Vagina (tissue), 2 donors: Measurements from ENCODE around the gene ERMP1. TPM values are rescaled to one million over a fixed set of nuclear protein-coding genes. Genes with fewer than 3 reads are reported as not detected.

Source experiments
- DNase-seq, 2 donors: peaks; one replicate each; pipeline ENCODE4 v3.0.0-alpha.2; 2017; ENCODE audit errors: extremely low spot score in 2 of 2
- H3K27ac ChIP-seq: fragments of 200-600 bp; sonication (generic); one replicate; pipeline ENCODE4 v1.5.1; 2019
- H3K27me3 ChIP-seq: fragments of 200-600 bp; sonication (generic); one replicate; pipeline ENCODE4 v1.5.1; 2019
- H3K36me3 ChIP-seq, 2 donors: fragments of 200-600 bp; sonication (generic); one replicate each; pipeline ENCODE4 v1.5.1; 2017 to 2019
- H3K4me1 ChIP-seq: fragments of 200-600 bp; sonication (generic); one replicate; pipeline ENCODE4 v1.5.1; 2019
- H3K4me3 ChIP-seq, 2 donors: fragments of 200-600 bp; sonication (generic); 1 replicate in 1 of 2; 2 replicates in 1 of 2; pipeline ENCODE4 v1.5.1; 2016 to 2019
- H3K9me3 ChIP-seq: fragments of 200-600 bp; sonication (generic); one replicate; pipeline ENCODE4 v1.5.1; 2019
- CTCF ChIP-seq, 3 experiments: fragments of 450-650 bp in 2 of 3; fragments of 200-600 bp in 1 of 3; sonication (generic) in 1 of 3; IDR thresholded peaks; one replicate each; pipeline ENCODE4 v1.5.1; 2017 to 2019; ENCODE audit warnings: antibody characterized with exemption in 3 of 3, mild to moderate bottlenecking in 2 of 3, moderate library complexity in 2 of 3
- POLR2A ChIP-seq, 2 donors: fragments of 450-650 bp; IDR thresholded peaks; one replicate each; pipeline ENCODE4 v1.6.1; 2017; ENCODE audit warnings: antibody characterized with exemption in 2 of 2, mild to moderate bottlenecking in 2 of 2, moderate library complexity in 2 of 2
- POLR2AphosphoS5 ChIP-seq, 2 donors: sonication (generic); formaldehyde crosslinking; IDR thresholded peaks; one replicate each; pipeline ENCODE4 v1.9.0; 2017; ENCODE audit warnings: antibody characterized with exemption in 2 of 2, mild to moderate bottlenecking in 2 of 2, low read depth in 1 of 2; ENCODE audit not compliant: insufficient read depth in 1 of 2
- intact Hi-C: fragments of 100-400 bp; cut with DNase I; formaldehyde crosslinking; loops from one replicate; pipeline ENCODE4 v1.15.1; 2023
- total RNA-seq: library from RNA; depleted of rRNA; stranded (reverse); fragments of >200 nt; gene quantifications from one replicate; pipeline ENCODE4 v1.2.3, GENCODE V29; 2016

The ERMP1 gene
- total RNA-seq, 1 donor from 2014 or later = 15.5 TPM

- no peaks in the 10 kb centered on the region for H3K27me3 ChIP-seq
- H3K9me3 ChIP-seq = no peaks in the 10 kb centered on the region
- H3K27ac ChIP-seq = no peak overlapping the region
- intact Hi-C loops = no loop called here
- H3K36me3 ChIP-seq = no peaks in the 10 kb centered on the region
- H3K4me1 ChIP-seq = peaks cover 12% of the 10 kb centered on the region
- TF ChIP-seq POLR2AphosphoS5 (IDR thresholded peaks at IDR 0.05; ENCODE audit: insufficient read depth in 1 of 2, low read depth in 1 of 2) (peak in 1 of 2 donors; percentile 34), CTCF (IDR thresholded peaks at IDR 0.05) (no peak)
- DNase-seq = no peak
- H3K4me3 ChIP-seq = no peak overlapping the region
Measured at GRCh38 chr9:5838884-5839571, 6.1 kb upstream of the ERMP1 start.

DNA sequence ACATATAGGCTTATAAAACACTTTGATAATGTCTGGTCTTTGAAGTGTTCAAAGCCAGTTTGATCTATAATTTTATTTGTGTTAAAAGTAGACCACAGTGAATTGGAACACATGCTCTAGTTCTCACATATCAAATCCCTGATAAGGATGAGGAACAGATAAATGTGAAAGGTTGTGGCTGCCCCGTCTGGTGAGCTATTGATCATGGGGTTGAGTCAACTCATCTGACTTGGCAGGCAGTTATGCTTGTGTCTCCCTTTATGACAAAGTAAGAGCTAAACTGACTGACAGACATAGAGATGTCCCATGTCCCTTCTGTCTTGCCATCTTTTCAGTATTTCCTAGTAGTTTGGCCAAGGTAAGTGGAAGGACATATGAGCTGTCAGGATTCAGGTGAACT, 2.9 kb upstream of the ERMP1 start:
- no peaks in the 10 kb centered on the region for H3K9me3 ChIP-seq
- H3K4me3 ChIP-seq = no peak overlapping the region
- no peak overlapping the region for H3K27ac ChIP-seq
- intact Hi-C loops = no loop called here
- no peak for DNase-seq
- H3K27me3 ChIP-seq = no peaks in the 10 kb centered on the region
- no peak for TF ChIP-seq POLR2A (IDR thresholded peaks at IDR 0.05)
- no peak for TF ChIP-seq POLR2AphosphoS5 (IDR thresholded peaks at IDR 0.05; ENCODE audit: insufficient read depth in 1 of 2, low read depth in 1 of 2)
- TF ChIP-seq CTCF (IDR thresholded peaks at IDR 0.05) = no peak
- no peaks in the 10 kb centered on the region for H3K36me3 ChIP-seq
- H3K4me1 ChIP-seq = peaks cover 26% of the 10 kb centered on the region

DNA sequence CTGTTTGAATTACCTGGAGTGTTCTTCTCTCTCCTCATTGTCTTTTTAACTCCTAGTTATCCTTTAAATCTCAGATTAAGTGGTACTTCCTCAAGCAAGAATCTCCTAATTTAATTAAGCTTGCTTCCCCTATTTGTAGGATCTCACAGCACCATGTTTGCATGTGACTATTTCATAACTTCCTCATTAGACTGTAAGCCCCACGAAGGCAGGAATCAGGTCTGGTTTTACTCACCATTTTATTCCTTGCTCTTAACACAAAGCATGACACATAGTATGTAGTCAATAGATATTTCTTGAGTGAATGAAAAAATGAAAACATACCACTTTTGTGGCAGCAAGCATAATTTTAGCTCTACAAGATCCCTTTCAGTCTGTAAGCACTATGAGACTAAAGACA, 1.3 kb upstream of the ERMP1 start:
- no peak for TF ChIP-seq POLR2AphosphoS5 (IDR thresholded peaks at IDR 0.05; ENCODE audit: insufficient read depth in 1 of 2, low read depth in 1 of 2)
- TF ChIP-seq CTCF (IDR thresholded peaks at IDR 0.05) = no peak
- no peak for TF ChIP-seq POLR2A (IDR thresholded peaks at IDR 0.05)
- no peak for DNase-seq
- H3K36me3 ChIP-seq = no peaks in the 10 kb centered on the region
- no peaks in the 10 kb centered on the region for H3K27me3 ChIP-seq
- H3K9me3 ChIP-seq = no peaks in the 10 kb centered on the region
- no peak overlapping the region for H3K4me3 ChIP-seq
- H3K27ac ChIP-seq = no peak overlapping the region
- intact Hi-C loops = no loop called here
- peaks cover 28% of the 10 kb centered on the region for H3K4me1 ChIP-seq

GRCh38 chr9:5832071-5832537, 813 bp downstream of the ERMP1 start:
- H3K27ac ChIP-seq = peak overlapping the region; percentile 73
- intact Hi-C loops = no loop called here

More at GRCh38 chr9:5832071-5832537, 813 bp downstream of the ERMP1 start:
- H3K36me3 ChIP-seq = no peaks in the 10 kb centered on the region
- no peaks in the 10 kb centered on the region for H3K9me3 ChIP-seq
- TF ChIP-seq POLR2A (IDR thresholded peaks at IDR 0.05) (no peak), CTCF (IDR thresholded peaks at IDR 0.05) (no peak), POLR2AphosphoS5 (IDR thresholded peaks at IDR 0.05; ENCODE audit: insufficient read depth in 1 of 2, low read depth in 1 of 2) (no peak)
- H3K4me1 ChIP-seq = peaks cover 28% of the 10 kb centered on the region
- DNase-seq = no peak
- H3K27me3 ChIP-seq = no peaks in the 10 kb centered on the region
- peak overlapping the region; percentile 65 to 93 for H3K4me3 ChIP-seq
